ENCODE measurements around the gene ARHGAP35.
"Not testable (repeated sequence)": the region's sequence is repeated elsewhere in the genome, so short reads cannot be mapped to it uniquely, and the experiment has no call there.

Gene ARHGAP35

GRCh38 chr19:46868025-46868802 lies 7.4 kb downstream of the ARHGAP35 start:
- no peak for DNase-seq (ENCODE audit: low read depth in 2 of 3, low spot score in 2 of 3)

GRCh38 chr19:46871173-46871572 lies 10.4 kb downstream of the ARHGAP35 start:
- DNase-seq (ENCODE audit: low read depth in 2 of 3, low spot score in 2 of 3): not testable (repeated sequence)

GRCh38 chr19:46872967-46873366 lies 12.2 kb downstream of the ARHGAP35 start:
- DNase-seq (ENCODE audit: low read depth in 2 of 3, low spot score in 2 of 3): no peak

GRCh38 chr19:46875234-46875633 lies 14.4 kb downstream of the ARHGAP35 start:
- DNase-seq (ENCODE audit: low read depth in 2 of 3, low spot score in 2 of 3): no peak

GRCh38 chr19:46875657-46876056 lies 14.9 kb downstream of the ARHGAP35 start:
- no peak for DNase-seq (ENCODE audit: low read depth in 2 of 3, low spot score in 2 of 3)

GRCh38 chr19:46878613-46879375 lies 18.0 kb downstream of the ARHGAP35 start:
- DNase-seq (ENCODE audit: low read depth in 2 of 3, low spot score in 2 of 3): no peak

- no peak for DNase-seq (ENCODE audit: low read depth in 2 of 3, low spot score in 2 of 3)
Observed at GRCh38 chr19:46880431-46880830, 19.6 kb downstream of the ARHGAP35 start.

GRCh38 chr19:46881092-46881491 lies 20.3 kb downstream of the ARHGAP35 start:
- DNase-seq (ENCODE audit: low read depth in 2 of 3, low spot score in 2 of 3): no peak

- no peak for DNase-seq (ENCODE audit: low read depth in 2 of 3, low spot score in 2 of 3)
Observed at GRCh38 chr19:46882034-46882433, 21.2 kb downstream of the ARHGAP35 start.

- DNase-seq (ENCODE audit: low read depth in 2 of 3, low spot score in 2 of 3): not testable (repeated sequence)
Observed at GRCh38 chr19:46882751-46883150, 22.0 kb downstream of the ARHGAP35 start.

GRCh38 chr19:46885411-46885810 lies 24.6 kb downstream of the ARHGAP35 start:
- DNase-seq (ENCODE audit: low read depth in 2 of 3, low spot score in 2 of 3): no peak

GRCh38 chr19:46886546-46887239 lies 25.9 kb downstream of the ARHGAP35 start:
- DNase-seq (ENCODE audit: low read depth in 2 of 3, low spot score in 2 of 3): no peak

- no peak for DNase-seq (ENCODE audit: low read depth in 2 of 3, low spot score in 2 of 3)
Observed at GRCh38 chr19:46887240-46887782, 26.5 kb downstream of the ARHGAP35 start.

GRCh38 chr19:46890423-46891170 lies 29.8 kb downstream of the ARHGAP35 start:
- no peak for DNase-seq (ENCODE audit: low read depth in 2 of 3, low spot score in 2 of 3)

GRCh38 chr19:46892252-46893179 lies 31.7 kb downstream of the ARHGAP35 start:
- no peak for DNase-seq (ENCODE audit: low read depth in 2 of 3, low spot score in 2 of 3)

GRCh38 chr19:46896076-46896794 lies 35.4 kb downstream of the ARHGAP35 start:
- no peak for DNase-seq (ENCODE audit: low read depth in 2 of 3, low spot score in 2 of 3)

GRCh38 chr19:46898731-46899130 lies 37.9 kb downstream of the ARHGAP35 start:
- DNase-seq (ENCODE audit: low read depth in 2 of 3, low spot score in 2 of 3): no peak

- DNase-seq (ENCODE audit: low read depth in 2 of 3, low spot score in 2 of 3): no peak
Observed at GRCh38 chr19:46900341-46900740, 39.5 kb downstream of the ARHGAP35 start.

Measured in activated CD8-positive, alpha-beta memory T cell treated with anti-CD3 and anti-CD28 coated beads for 48 hours (primary cell).